ENCODE results near the gene FREY1.

The FREY1 gene

GRCh38 chr11:45927684-45928413 is 20.8 kb upstream of the FREY1 start:
- no peak for DNase-seq

GRCh38 chr11:45927332-45927683 is 20.2 kb upstream of the FREY1 start:
- DNase-seq: peak; percentile 37

DNA sequence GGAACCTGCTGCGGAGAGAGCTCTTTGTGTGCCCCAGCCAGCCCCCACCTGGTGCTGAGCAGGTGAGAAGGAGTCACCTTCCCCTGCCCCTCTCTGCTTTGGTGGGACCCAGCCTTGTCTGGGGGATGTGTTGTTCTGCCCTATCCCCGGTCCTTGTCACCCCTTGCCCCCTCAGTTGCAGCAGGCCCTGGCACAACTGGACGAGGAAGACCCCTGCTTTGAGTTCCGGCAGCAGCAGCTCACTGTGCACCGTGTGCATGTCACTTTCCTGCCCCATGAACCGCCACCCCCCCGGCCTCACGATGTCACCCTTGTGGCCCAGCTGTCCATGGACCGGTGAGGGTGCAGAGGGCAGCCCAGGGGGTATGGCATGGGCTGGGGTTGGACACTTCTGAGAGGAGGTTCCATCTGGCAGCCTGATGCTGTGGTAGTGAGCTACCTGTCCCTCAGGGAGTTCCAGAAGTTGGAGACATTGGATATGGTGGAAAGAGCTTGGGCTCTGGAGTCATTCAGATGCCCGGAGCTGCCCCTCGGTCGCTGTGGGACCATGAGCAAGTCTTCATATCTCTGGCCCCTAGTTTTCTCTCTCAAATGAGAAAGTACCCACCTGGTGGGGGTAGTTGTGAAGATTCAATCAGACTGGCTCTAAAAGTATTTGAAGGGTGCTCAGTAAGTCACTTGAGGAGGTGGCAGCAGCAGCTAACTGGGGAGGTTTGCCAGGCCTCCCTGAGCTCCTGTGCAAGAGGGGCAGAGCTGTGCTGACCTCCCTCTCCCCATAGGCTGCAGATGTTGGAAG is 19.7 kb upstream of the FREY1 start:
- no peak for DNase-seq

DNA sequence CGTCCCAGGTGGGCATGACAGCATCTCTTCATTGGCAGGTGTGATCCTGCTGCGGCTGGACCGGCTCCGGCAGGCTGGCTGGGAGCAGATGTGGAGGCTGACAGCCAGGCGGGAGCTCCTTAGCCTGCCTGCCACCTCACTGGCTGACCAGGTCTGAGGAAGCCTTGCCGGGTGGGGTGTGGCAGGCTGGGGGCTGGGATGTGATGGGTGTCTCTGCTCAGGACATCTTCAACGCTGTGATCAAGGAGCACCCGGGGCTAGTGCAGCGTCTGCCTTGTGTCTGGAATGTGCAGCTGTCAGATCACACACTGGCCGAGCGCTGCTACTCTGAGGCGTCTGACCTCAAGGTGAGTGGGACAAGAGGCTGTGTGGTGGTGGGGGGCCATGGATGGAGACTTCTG is 18.9 kb upstream of the FREY1 start:
- no peak for DNase-seq

DNA sequence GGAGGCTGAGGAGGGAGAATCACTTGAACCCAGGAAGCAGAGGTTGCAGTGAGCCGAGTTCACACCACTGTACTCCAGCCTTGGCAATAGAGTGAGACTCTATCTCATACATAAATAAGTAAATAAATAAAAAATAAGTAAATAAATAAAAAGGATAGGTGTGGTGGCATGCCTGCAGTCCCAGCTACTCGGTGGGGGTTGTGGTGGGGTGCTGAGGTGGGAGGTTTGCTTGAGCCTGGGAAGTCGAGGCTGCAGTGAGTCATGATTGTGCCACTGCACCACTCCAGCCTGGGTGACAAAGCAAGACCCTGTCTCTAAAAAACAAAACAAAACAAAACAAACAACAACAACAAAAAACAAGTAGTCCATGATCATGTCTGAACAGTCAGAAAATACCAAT is 18.5 kb upstream of the FREY1 start:
- no peak for DNase-seq

DNA sequence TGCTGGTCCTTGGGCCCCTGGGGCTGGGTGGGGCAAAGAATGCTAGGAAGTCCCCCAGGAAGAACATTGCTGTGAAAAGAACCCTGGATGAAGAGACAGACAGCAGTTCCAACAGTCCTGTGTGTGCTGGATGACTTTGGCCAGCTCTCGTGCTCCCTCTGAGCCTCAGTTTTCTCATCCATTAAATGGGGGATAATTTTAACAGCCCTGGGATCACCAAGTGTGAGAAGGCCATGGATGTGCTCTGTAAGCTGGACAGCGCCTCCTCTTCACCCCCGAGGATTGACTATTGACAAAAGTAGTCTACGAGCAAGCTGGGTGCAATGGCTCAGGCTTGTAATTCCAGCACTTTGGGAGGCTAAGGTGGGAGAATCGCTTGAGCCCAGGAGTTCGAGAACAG is 17.9 kb upstream of the FREY1 start:
- DNase-seq: no peak

GRCh38 chr11:45924036-45924915 is 17.2 kb upstream of the FREY1 start:
- no peak for DNase-seq

DNA sequence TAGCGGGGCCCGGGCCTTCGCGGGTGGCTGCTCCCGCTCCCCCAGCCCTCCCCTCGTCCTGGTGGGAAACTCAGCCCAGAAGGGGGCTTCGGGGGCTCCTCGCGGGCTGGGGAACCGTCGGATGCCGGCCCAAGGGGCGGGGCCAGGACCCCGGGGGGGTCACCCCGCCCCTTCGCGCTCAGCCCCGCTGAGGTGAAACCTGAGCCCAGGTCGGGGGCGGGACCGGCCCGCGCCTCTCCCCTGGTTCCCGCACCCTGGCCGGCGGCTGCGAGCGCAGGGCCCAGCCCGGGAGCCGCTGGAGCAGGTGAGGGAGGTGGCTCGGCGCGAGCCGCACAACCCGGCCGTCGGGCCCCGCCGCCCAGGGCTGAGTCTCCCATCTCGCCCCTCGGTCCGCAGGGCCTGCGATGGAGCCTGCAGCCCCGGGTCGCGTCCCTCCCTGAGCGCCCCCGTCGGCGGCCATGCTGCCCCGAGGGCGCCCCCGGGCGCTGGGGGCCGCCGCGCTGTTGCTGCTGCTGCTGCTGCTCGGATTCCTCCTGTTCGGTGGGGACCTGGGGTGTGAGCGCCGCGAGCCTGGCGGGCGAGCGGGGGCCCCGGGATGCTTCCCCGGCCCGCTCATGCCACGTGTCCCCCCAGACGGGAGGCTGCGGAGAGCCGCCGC is 15.5 kb upstream of the FREY1 start, which contains the start of gene LARGE2:
LARGE2 (plus strand) TSS at position 232 of the 658 bp plus-strand sequence; CDS start at position 459, 227 bp downstream.
- DNase-seq: no peak

DNA sequence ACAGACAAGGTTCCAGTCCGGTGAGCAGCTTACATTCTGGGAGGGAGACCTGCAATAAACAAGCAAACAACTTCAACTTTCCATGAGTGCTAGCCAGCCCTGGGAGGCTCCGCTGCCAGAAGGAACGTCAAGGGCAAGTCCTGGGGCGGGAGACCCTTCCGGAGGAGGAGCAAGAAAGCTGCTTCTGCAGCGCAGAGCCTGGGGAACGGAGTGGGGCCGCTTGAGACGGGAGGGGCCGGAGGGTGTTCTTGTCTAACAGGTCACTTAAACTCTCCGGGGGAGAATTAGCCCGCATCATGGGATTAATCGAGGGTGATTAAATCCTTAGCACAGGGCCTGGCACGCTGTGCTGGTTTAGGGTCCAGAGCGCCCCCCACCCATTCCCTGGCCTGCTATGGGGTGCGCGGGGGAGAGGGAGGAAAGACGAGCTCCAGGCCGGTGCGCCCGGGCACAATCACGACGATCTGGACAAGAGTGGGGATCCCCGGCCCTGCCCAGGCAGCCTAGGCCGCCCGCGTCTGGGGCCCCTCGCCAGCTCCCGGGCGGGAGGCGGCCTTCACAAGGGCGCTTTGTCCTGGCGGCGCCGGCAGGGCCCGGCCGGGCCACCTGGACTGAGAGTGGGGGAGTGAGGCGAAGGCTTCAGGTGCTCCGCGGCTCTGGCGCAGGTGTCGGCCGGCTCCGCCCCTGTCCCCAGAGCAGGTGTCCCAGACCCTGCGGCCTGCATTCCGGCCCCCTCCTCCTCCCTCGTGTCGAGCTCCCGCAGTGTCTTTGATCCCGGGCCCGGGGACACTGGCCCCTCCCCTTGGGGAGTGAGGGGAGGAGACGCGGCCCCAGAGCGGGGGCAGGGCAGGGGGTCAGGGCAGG is 14.7 kb upstream of the FREY1 start:
- DNase-seq: no peak

DNA sequence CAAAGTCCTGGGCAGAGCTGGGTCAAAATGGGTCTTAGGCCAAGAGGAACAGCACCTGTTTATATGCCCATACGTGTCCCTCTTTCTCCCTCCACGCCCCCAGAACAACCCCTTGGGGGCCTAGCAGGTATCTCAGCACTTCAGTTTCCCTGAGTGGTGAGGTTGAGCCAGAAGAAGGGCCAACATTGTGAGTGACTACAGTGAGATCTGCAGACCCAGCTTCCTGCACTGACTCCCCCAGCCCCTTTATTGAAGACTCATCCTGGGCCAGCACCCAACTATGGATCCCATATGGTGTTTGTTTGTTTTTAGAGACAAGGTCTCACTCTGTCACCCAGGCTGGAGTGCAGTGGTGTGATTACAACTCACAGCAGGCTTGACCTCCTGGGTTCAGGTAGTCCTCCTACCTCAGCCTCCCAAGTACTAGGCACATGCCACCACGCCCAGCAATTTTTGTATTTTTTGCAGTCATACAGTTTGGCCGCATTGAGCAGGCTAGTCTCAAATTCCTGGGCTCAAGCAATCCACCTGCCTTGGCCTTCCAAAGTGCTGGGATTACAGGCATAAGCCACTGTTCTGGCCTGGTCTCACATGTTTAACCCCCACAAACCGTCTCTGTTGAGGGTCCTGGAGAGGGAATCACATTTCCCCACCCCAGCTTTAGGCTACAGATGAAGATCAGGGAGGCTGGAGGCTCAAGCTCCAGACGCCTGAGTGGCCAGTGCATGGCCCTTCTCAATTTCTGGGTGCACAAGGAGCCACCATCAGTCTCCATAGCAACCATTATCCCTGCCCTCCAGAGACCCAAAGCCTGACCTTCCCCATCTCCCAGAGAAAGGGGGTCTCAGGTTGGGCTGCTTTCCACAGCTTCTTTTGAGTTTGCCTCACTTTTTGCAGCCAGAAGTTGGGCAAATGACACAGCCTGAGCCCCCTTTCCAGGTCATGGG is 13.7 kb upstream of the FREY1 start:
- no peak for DNase-seq

DNA sequence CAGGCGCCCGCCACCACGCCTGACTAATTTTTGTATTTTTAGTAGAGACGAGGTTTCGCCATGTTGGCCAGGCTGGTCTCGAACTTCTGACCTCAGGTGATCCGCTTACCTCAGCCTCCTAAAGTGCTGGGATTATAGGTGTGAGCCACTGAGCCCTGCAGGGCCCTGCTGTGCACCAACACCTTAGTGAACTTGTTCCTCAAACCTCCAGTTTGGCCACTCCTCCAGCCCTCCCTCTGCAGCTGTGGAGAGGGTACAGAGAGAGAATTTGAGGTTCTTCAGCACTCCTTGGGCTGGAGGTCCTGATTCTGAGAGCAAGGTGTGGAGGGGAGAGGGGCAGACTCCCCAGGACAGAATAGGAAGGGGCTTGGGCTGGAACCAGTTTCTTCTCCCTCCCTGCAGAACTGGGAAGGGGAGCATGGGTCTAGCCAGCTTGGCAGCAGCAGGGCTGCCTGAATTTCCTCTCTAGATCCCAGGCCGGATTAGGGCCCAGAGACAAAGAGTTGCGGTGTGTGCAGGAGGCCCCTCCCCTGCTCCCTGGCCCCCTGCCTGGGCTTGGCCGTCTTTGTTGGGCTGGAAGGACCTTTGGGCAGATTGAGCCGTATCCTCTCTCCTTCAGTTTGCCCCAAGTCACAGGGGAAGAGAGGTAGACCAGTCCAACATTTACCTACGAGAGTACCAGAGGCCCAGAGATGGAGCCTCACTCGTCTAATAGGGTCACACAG is 12.9 kb upstream of the FREY1 start:
- peak; percentile 40 for DNase-seq

- no peak for DNase-seq
Measured at GRCh38 chr11:45918962-45919675, 12.0 kb upstream of the FREY1 start.

- DNase-seq: peak; percentile 88
Measured at GRCh38 chr11:45918331-45918941, 11.4 kb upstream of the FREY1 start.

DNA sequence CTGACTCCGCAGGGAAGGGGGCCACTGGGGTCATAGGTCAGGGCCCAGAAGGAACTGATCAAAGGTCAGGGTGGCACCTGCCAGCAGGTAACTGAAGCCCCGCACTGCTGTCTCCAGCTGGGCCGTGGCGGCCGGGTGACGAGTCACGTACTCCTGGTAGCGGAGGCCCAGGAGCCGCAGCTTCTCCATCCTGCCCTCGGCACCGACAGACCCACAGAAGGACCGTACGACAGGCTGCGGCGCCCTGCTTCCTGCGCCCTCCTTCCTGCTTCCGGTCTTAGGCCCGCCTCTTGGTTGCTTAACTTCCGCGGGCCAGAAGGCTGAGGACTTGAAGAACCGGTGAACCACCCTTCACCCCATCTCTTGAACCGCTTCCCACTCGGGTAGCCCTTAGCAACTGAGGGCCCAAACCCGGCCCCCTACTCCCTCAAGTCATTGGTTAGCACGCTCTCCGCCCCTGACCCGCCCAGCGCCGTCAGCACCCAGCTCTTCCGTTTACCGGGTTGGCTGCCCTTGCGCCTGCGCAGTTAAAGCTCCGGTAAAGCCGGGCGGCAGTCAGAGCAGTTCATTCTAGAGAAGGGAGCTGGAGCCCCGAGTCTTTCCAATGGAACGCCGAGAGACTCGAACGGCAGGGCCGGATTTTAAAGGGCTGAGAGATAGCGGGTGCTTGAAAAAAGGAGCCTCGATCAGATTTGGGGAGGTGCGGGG is 10.7 kb upstream of the FREY1 start, which contains the start of gene PEX16:
PEX16 (minus strand) TSS at position 255 of the 708 bp plus-strand sequence; CDS start at position 189, 66 bp downstream.
- peak; percentile 99 for DNase-seq

GRCh38 chr11:45917286-45917622 is 10.2 kb upstream of the FREY1 start:
- peak; percentile 20 for DNase-seq

DNA sequence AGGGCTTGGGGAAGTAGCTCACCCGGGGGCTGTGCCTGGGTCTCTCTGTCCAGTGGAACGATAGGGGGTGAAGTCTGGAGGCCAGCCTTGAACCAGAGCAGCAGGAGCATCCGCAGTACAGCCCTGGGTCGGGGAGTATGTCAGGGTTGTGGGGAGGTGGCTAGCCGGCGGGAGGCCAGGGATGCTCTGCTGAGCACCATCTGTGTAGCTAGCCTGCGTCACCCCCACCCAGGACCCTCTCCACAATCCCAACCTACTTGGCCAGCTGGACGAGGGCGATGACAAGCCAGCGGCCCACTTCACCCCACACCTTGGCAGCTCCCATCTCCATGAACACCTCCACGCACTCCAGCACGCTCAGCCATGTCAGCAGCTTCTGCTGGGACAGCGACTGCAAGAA is 8.4 kb upstream of the FREY1 start:
- no peak for DNase-seq

DNA sequence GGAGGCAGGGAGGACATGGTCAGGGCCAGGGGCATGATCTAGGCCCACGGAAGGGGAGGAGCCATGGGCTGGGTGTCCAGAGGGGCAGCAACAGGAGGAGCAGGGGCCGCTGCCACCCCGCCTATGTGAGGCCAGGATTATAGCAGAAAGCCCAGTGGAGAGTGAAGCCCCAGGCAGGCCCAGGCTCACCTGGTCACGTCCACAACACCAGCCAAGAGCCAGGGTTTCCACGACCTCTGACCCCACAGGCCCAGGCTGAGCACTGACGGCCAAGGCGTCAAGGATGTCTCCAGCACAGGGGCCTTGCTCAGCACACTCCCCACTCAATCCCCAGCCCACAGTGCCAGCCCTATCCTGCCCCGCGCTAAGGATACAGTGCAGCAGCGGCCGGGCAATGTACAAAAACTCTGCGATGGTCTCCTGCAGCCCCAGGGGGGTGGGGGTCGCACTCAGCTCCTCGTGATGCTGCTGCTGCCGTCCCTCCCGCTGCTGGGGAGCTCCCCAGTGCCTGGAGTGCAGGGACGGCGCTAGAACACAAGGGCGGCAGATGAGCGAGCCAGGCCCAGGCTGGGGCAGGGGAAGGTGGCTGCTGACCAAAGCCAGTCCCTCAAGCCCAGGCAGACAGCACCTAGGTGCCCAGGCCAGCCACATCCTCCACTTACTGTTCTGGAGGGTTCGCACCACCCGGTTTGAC is 7.0 kb upstream of the FREY1 start:
- DNase-seq: no peak
